H1 (cell line): ENCODE measurements around the gene CORO1A. TPM values are rescaled to one million over a fixed set of nuclear protein-coding genes. Genes with fewer than 3 reads are reported as not detected.

Source experiments
- CHD2 ChIP-seq: IDR thresholded peaks from 2 replicates; pipeline ENCODE4 v1.6.1; 2012; ENCODE audit warnings: low read length, improper control_type of control experiment
- NANOG ChIP-seq: IDR thresholded peaks from 2 replicates; pipeline ENCODE4 v1.6.1; 2011; ENCODE audit warnings: low read length, low read depth, mild to moderate bottlenecking, inconsistent platforms; ENCODE audit not compliant: insufficient read depth, poor library complexity, severe bottlenecking
- POLR2A ChIP-seq, 2 experiments: IDR thresholded peaks; 1 replicate in 1 of 2; 2 replicates in 1 of 2; pipeline ENCODE4 v1.6.1; 2011; ENCODE audit warnings: low read depth in 2 of 2, low read length in 2 of 2, mild to moderate bottlenecking in 2 of 2; ENCODE audit errors: control extremely low read depth in 1 of 2
- YY1 ChIP-seq: IDR thresholded peaks from 2 replicates; pipeline ENCODE4 v1.6.1; 2011; ENCODE audit warnings: low read depth, mild to moderate bottlenecking, low read length
- polyA plus RNA-seq, 7 experiments: library from polyadenylated mRNA; depleted of rRNA in 3 of 7; stranded (reverse) in 5 of 7; unstranded in 2 of 7; fragments of >200 nt in 5 of 7; fragments of 200-250 nt in 2 of 7; gene quantifications; 1 replicate in 5 of 7; 2 replicates in 1 of 7; 4 replicates in 1 of 7; pipeline versions ENCODE4 v1.2.1 to v1.2.3, GENCODE V29; 2011 to 2013; ENCODE audit warnings: missing spikeins in 2 of 7, mixed read lengths in 2 of 7
- total RNA-seq: library from RNA; stranded (reverse); fragmentation: NEBNext Ultra II Directional; extraction: Animal tissue kit (Norgen Biotek cat#: 25700); gene quantifications from 2 replicates; pipeline ENCODE4 v1.2.1, GENCODE V29; 2021
- TF ChIP-seq, protein P1 (sequence below): fragments of 300-600 bp; sonication (generic); IDR thresholded peaks from 2 replicates; pipeline ENCODE4 v1.7.1; 2012; ENCODE audit warnings: low read length, moderate library complexity, mild to moderate bottlenecking, inconsistent platforms; ENCODE audit not compliant: insufficient replicate concordance
- TF ChIP-seq, protein P2 (sequence below): IDR thresholded peaks from 2 replicates; pipeline ENCODE4 v1.6.1; 2012; ENCODE audit warnings: inconsistent platforms
- TF ChIP-seq, protein P3 (sequence below): IDR thresholded peaks from 2 replicates; pipeline ENCODE4 v1.6.1; 2012; ENCODE audit warnings: low read length, inconsistent platforms
- TF ChIP-seq, protein P4 (sequence below): IDR thresholded peaks from 2 replicates; pipeline ENCODE4 v1.6.1; 2011; ENCODE audit warnings: low read length, improper control_type of control experiment

Gene CORO1A
- total and polyA plus RNA-seq, 2 of the 8 experiments (the other 6 are each of a cell fraction or from before 2014, with no cell fraction given) = 10.9 to 11.7 TPM

DNA sequence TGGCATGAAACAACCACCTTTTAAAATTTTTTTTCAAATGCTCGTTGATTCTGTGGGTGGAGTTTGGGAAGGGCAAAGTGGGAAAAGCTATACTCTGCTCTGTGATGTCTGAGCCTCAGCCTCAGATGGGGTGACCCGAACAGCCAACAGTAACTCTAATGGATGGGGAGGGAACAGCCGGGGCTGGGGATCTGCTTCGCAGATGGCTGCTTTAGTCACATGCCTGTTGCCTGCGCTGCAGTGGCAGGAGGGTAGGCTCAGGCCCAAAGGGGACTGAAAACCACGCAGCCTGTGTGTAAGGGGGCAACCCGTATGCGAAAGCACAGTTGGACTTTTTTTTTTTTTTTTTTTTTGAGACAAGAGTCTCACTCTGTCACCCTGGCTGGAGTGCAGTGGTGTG is 45.5 kb upstream of the CORO1A start (continued):
- TF ChIP-seq, protein P1, sequence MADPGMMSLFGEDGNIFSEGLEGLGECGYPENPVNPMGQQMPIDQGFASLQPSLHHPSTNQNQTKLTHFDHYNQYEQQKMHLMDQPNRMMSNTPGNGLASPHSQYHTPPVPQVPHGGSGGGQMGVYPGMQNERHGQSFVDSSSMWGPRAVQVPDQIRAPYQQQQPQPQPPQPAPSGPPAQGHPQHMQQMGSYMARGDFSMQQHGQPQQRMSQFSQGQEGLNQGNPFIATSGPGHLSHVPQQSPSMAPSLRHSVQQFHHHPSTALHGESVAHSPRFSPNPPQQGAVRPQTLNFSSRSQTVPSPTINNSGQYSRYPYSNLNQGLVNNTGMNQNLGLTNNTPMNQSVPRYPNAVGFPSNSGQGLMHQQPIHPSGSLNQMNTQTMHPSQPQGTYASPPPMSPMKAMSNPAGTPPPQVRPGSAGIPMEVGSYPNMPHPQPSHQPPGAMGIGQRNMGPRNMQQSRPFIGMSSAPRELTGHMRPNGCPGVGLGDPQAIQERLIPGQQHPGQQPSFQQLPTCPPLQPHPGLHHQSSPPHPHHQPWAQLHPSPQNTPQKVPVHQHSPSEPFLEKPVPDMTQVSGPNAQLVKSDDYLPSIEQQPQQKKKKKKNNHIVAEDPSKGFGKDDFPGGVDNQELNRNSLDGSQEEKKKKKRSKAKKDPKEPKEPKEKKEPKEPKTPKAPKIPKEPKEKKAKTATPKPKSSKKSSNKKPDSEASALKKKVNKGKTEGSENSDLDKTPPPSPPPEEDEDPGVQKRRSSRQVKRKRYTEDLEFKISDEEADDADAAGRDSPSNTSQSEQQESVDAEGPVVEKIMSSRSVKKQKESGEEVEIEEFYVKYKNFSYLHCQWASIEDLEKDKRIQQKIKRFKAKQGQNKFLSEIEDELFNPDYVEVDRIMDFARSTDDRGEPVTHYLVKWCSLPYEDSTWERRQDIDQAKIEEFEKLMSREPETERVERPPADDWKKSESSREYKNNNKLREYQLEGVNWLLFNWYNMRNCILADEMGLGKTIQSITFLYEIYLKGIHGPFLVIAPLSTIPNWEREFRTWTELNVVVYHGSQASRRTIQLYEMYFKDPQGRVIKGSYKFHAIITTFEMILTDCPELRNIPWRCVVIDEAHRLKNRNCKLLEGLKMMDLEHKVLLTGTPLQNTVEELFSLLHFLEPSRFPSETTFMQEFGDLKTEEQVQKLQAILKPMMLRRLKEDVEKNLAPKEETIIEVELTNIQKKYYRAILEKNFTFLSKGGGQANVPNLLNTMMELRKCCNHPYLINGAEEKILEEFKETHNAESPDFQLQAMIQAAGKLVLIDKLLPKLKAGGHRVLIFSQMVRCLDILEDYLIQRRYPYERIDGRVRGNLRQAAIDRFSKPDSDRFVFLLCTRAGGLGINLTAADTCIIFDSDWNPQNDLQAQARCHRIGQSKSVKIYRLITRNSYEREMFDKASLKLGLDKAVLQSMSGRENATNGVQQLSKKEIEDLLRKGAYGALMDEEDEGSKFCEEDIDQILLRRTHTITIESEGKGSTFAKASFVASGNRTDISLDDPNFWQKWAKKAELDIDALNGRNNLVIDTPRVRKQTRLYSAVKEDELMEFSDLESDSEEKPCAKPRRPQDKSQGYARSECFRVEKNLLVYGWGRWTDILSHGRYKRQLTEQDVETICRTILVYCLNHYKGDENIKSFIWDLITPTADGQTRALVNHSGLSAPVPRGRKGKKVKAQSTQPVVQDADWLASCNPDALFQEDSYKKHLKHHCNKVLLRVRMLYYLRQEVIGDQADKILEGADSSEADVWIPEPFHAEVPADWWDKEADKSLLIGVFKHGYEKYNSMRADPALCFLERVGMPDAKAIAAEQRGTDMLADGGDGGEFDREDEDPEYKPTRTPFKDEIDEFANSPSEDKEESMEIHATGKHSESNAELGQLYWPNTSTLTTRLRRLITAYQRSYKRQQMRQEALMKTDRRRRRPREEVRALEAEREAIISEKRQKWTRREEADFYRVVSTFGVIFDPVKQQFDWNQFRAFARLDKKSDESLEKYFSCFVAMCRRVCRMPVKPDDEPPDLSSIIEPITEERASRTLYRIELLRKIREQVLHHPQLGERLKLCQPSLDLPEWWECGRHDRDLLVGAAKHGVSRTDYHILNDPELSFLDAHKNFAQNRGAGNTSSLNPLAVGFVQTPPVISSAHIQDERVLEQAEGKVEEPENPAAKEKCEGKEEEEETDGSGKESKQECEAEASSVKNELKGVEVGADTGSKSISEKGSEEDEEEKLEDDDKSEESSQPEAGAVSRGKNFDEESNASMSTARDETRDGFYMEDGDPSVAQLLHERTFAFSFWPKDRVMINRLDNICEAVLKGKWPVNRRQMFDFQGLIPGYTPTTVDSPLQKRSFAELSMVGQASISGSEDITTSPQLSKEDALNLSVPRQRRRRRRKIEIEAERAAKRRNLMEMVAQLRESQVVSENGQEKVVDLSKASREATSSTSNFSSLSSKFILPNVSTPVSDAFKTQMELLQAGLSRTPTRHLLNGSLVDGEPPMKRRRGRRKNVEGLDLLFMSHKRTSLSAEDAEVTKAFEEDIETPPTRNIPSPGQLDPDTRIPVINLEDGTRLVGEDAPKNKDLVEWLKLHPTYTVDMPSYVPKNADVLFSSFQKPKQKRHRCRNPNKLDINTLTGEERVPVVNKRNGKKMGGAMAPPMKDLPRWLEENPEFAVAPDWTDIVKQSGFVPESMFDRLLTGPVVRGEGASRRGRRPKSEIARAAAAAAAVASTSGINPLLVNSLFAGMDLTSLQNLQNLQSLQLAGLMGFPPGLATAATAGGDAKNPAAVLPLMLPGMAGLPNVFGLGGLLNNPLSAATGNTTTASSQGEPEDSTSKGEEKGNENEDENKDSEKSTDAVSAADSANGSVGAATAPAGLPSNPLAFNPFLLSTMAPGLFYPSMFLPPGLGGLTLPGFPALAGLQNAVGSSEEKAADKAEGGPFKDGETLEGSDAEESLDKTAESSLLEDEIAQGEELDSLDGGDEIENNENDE = no peak
- no peak for TF ChIP-seq YY1
- TF ChIP-seq, protein P2, sequence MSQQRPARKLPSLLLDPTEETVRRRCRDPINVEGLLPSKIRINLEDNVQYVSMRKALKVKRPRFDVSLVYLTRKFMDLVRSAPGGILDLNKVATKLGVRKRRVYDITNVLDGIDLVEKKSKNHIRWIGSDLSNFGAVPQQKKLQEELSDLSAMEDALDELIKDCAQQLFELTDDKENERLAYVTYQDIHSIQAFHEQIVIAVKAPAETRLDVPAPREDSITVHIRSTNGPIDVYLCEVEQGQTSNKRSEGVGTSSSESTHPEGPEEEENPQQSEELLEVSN = no peak
- TF ChIP-seq CHD2 = no peak
- TF ChIP-seq, protein P3, sequence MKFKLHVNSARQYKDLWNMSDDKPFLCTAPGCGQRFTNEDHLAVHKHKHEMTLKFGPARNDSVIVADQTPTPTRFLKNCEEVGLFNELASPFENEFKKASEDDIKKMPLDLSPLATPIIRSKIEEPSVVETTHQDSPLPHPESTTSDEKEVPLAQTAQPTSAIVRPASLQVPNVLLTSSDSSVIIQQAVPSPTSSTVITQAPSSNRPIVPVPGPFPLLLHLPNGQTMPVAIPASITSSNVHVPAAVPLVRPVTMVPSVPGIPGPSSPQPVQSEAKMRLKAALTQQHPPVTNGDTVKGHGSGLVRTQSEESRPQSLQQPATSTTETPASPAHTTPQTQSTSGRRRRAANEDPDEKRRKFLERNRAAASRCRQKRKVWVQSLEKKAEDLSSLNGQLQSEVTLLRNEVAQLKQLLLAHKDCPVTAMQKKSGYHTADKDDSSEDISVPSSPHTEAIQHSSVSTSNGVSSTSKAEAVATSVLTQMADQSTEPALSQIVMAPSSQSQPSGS = no peak
- TF ChIP-seq NANOG = no peak
- no peak for TF ChIP-seq POLR2A (IDR thresholded peaks at IDR 0.05; ENCODE audit: control extremely low read depth in 1 of 2, low read depth in 2 of 2, low read length in 2 of 2)
- TF ChIP-seq, protein P4, sequence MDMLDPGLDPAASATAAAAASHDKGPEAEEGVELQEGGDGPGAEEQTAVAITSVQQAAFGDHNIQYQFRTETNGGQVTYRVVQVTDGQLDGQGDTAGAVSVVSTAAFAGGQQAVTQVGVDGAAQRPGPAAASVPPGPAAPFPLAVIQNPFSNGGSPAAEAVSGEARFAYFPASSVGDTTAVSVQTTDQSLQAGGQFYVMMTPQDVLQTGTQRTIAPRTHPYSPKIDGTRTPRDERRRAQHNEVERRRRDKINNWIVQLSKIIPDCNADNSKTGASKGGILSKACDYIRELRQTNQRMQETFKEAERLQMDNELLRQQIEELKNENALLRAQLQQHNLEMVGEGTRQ = no peak
